ENCODE results near the gene UNC93A.
"Not testable (repeated sequence)": the region's sequence is repeated elsewhere in the genome, so short reads cannot be mapped to it uniquely, and the experiment has no call there.

The UNC93A gene

GRCh38 chr6:167314180-167314821 is 23.2 kb downstream of the UNC93A start:
- H2AFZ ChIP-seq: no peak overlapping the region
- no peak overlapping the region for H3K4me2 ChIP-seq (ENCODE audit: low read length)
- no peak overlapping the region for H3K27ac ChIP-seq

DNA sequence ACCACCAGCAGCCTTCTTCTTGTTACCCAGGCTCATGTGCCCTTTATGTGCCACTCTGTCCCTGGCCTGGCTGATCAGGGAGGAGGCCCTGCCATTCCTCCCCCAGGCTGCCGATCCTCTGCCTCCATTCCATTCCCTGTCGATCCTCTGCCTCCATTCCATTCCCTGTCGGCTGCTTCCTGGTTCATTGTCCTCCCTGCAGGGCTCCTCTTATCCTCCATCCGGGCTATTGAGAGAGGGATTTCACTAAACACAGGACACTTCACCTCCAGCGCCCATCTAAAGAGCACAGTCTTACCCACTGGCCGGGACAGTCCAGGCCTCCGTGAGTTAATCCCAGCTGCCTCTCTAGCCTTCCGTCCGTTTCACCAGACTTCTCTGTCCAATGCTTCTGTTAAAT is 26.1 kb downstream of the UNC93A start:
- H3K79me2 ChIP-seq: no peaks in the 10 kb centered on the region
- TF ChIP-seq CTCF (IDR thresholded peaks at IDR 0.05): no peak
- no peak overlapping the region for H3K4me2 ChIP-seq (ENCODE audit: low read length)
- no peaks in the 10 kb centered on the region for H3K36me3 ChIP-seq (ENCODE audit: control insufficient read depth, insufficient read depth, low read length)
- no peak overlapping the region for H3K27ac ChIP-seq
- H3K9ac ChIP-seq: no peak overlapping the region
- H2AFZ ChIP-seq: no peak overlapping the region
- no peaks in the 10 kb centered on the region for H3K4me1 ChIP-seq
- no peak overlapping the region for H3K4me3 ChIP-seq (ENCODE audit: low read depth, low read length)
- H3K27me3 ChIP-seq (ENCODE audit: control insufficient read depth, insufficient read depth, low read length): no peaks in the 10 kb centered on the region
- no peaks in the 10 kb centered on the region for H3K9me3 ChIP-seq (ENCODE audit: control insufficient read depth, low read length)

More at GRCh38 chr6:167314180-167314821, 23.2 kb downstream of the UNC93A start:
- no peak for TF ChIP-seq CTCF (IDR thresholded peaks at IDR 0.05)
- Histone ChIP-seq H3K4me1 (no peaks in the 10 kb centered on the region), H3K9ac (no peak overlapping the region), H3K79me2 (no peaks in the 10 kb centered on the region), H3K9me3 (ENCODE audit: control insufficient read depth, low read length) (no peaks in the 10 kb centered on the region), H3K36me3 (ENCODE audit: control insufficient read depth, insufficient read depth, low read length) (no peaks in the 10 kb centered on the region), H3K27me3 (ENCODE audit: control insufficient read depth, insufficient read depth, low read length) (no peaks in the 10 kb centered on the region), H3K4me3 (ENCODE audit: low read depth, low read length) (no peak overlapping the region)

DNA sequence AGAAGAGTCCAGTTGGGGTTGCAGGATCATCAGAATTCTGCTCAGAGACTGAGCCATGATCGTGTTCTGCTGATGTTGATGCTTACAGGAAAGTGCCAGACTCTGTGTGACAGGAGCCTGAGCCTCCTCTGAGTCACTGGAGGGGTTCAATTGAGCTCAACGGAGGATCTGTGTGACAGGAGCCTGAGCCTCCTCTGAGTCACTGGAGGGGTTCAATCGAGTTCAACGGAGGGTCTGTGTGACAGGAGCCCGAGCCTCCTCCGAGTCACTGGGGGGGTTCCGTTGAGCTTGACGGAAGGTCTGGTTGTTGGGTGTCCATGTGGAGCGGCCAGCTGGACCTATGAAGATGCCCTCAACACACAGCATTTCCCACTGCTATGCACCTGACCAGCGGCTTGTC is 27.2 kb downstream of the UNC93A start:
- not testable (repeated sequence) for H3K27me3 ChIP-seq (ENCODE audit: control insufficient read depth, insufficient read depth, low read length); H3K79me2 ChIP-seq; H3K4me1 ChIP-seq; H3K9me3 ChIP-seq (ENCODE audit: control insufficient read depth, low read length); H3K4me2 ChIP-seq (ENCODE audit: low read length); H3K9ac ChIP-seq; H3K4me3 ChIP-seq (ENCODE audit: low read depth, low read length); H3K27ac ChIP-seq; H3K36me3 ChIP-seq (ENCODE audit: control insufficient read depth, insufficient read depth, low read length); H2AFZ ChIP-seq

DNA sequence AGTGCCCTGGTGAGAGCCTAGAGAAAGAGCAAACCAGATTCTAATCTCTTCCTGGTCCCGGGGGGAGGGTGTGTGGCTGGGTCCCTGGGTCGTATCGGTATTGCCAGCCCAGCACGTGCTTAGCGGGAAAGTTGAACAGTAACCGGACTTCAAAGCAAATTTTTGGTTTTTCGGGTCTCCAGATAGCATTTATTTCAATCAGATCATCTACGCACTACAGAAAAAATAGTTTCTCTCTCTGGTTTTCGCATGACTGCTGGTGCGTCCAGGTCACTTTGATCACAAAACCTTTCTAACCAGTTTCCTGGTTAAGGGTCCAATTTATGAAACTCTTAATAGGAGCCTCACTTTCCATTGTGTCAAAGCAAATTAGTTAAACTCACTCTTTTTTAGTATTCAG is 27.7 kb downstream of the UNC93A start:
- not testable (repeated sequence) for H3K36me3 ChIP-seq (ENCODE audit: control insufficient read depth, insufficient read depth, low read length); H3K9ac ChIP-seq; H3K9me3 ChIP-seq (ENCODE audit: control insufficient read depth, low read length); H2AFZ ChIP-seq; H3K79me2 ChIP-seq; H3K27ac ChIP-seq; H3K27me3 ChIP-seq (ENCODE audit: control insufficient read depth, insufficient read depth, low read length); H3K4me3 ChIP-seq (ENCODE audit: low read depth, low read length); H3K4me2 ChIP-seq (ENCODE audit: low read length); H3K4me1 ChIP-seq

- not testable (repeated sequence) for H3K27ac ChIP-seq; H3K4me3 ChIP-seq (ENCODE audit: low read depth, low read length); H3K4me1 ChIP-seq; H3K9ac ChIP-seq; H3K9me3 ChIP-seq (ENCODE audit: control insufficient read depth, low read length); H3K36me3 ChIP-seq (ENCODE audit: control insufficient read depth, insufficient read depth, low read length); H2AFZ ChIP-seq; H3K27me3 ChIP-seq (ENCODE audit: control insufficient read depth, insufficient read depth, low read length); H3K4me2 ChIP-seq (ENCODE audit: low read length); H3K79me2 ChIP-seq
Measured at GRCh38 chr6:167319856-167320753, 29.0 kb downstream of the UNC93A start.

GRCh38 chr6:167320754-167321056 is 29.6 kb downstream of the UNC93A start:
- H3K27me3 ChIP-seq (ENCODE audit: control insufficient read depth, insufficient read depth, low read length); H3K4me2 ChIP-seq (ENCODE audit: low read length); H2AFZ ChIP-seq; H3K27ac ChIP-seq; H3K79me2 ChIP-seq; H3K4me1 ChIP-seq; H3K9me3 ChIP-seq (ENCODE audit: control insufficient read depth, low read length); H3K4me3 ChIP-seq (ENCODE audit: low read depth, low read length); H3K36me3 ChIP-seq (ENCODE audit: control insufficient read depth, insufficient read depth, low read length); H3K9ac ChIP-seq: not testable (repeated sequence)

DNA sequence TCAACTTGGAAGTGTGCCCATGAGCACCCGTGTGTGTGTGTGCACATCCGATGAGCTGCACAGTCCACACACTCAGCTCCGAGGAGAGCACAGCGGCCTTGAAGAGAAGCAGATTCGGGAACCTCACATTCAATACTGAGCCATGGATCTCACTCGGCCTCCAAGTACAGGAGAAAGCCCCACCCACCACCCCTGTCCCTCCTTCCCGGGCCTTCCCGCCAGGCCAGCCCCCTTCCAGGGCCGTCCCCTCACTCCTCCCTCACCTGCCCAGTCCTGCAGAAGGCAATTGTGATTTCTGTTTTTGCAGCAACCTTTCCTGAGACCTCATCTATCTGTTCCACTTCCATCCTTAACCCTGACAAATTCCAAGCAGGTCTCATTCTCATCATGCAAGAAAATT is 30.1 kb downstream of the UNC93A start:
- not testable (repeated sequence) for H3K36me3 ChIP-seq (ENCODE audit: control insufficient read depth, insufficient read depth, low read length); H3K27me3 ChIP-seq (ENCODE audit: control insufficient read depth, insufficient read depth, low read length); H3K9ac ChIP-seq; H3K4me1 ChIP-seq; H2AFZ ChIP-seq; H3K27ac ChIP-seq; H3K4me3 ChIP-seq (ENCODE audit: low read depth, low read length); H3K79me2 ChIP-seq; H3K9me3 ChIP-seq (ENCODE audit: control insufficient read depth, low read length); H3K4me2 ChIP-seq (ENCODE audit: low read length)

All from parathyroid adenoma (tissue), 2 donors.